SK-N-SH treated with all-trans-retinoic acid at 6 μM for 48 hours (cell line): ENCODE measurements around the gene PTPN13.

ENCODE experiments used
- ATAC-seq: fragments of 200-7000 bp; cut with Tn5 transposase; 3 replicates; pipeline ENCODE4 v1.9.1; 2020; ENCODE audit warnings: mild to moderate bottlenecking, moderate library complexity
- ARNTL ChIP-seq: fragments of 450-650 bp; formaldehyde crosslinking; IDR thresholded peaks from 2 replicates; pipeline ENCODE4 v1.5.0; 2020; ENCODE audit warnings: low read depth, mild to moderate bottlenecking, moderate library complexity, borderline replicate concordance
- CREB5 ChIP-seq: fragments of 250-450 bp; sonication (Bioruptor Pico); IDR thresholded peaks from 2 replicates; pipeline ENCODE4 v1.5.1; 2020; ENCODE audit warnings: low read depth, mild to moderate bottlenecking, moderate library complexity
- CSDC2 ChIP-seq: fragments of 250-450 bp; sonication (Bioruptor Pico); IDR thresholded peaks from 2 replicates; pipeline ENCODE4 v1.5.0; 2020; ENCODE audit warnings: mild to moderate bottlenecking, moderate library complexity
- CSRNP3 ChIP-seq: fragments of 250-450 bp; sonication (Bioruptor Pico); IDR thresholded peaks from 2 replicates; pipeline ENCODE4 v1.5.1; 2021; ENCODE audit warnings: mild to moderate bottlenecking, moderate library complexity
- ESRRG ChIP-seq: fragments of 250-450 bp; sonication (Bioruptor Pico); IDR thresholded peaks from 2 replicates; pipeline ENCODE4 v1.6.1; 2021; ENCODE audit warnings: mild to moderate bottlenecking
- GLIS3 ChIP-seq: fragments of 250-450 bp; sonication (Bioruptor Pico); IDR thresholded peaks from 2 replicates; pipeline ENCODE4 v1.5.0; 2020; ENCODE audit warnings: mild to moderate bottlenecking, moderate library complexity
- OSR1 ChIP-seq: fragments of 250-450 bp; sonication (Bioruptor Pico); IDR thresholded peaks from 2 replicates; pipeline ENCODE4 v1.8.0; 2022; ENCODE audit warnings: moderate library complexity, mild to moderate bottlenecking, inconsistent platforms
- POU6F1 ChIP-seq: fragments of 250-450 bp; sonication (Bioruptor Pico); IDR thresholded peaks from 2 replicates; pipeline ENCODE4 v1.8.0; 2021; ENCODE audit warnings: low read depth, mild to moderate bottlenecking, moderate library complexity, borderline replicate concordance
- PPARA ChIP-seq: fragments of 250-450 bp; sonication (Bioruptor Pico); IDR thresholded peaks from 2 replicates; pipeline ENCODE4 v1.5.0; 2020; ENCODE audit warnings: mild to moderate bottlenecking, borderline replicate concordance
- RARB ChIP-seq: fragments of 250-450 bp; sonication (Bioruptor Pico); IDR thresholded peaks from 2 replicates; pipeline ENCODE4 v1.8.0; 2021; ENCODE audit warnings: mild to moderate bottlenecking, moderate library complexity
- TCF4 ChIP-seq: fragments of 250-450 bp; sonication (Bioruptor Pico); IDR thresholded peaks from 2 replicates; pipeline ENCODE4 v1.8.0; 2021; ENCODE audit warnings: mild to moderate bottlenecking, moderate library complexity, borderline replicate concordance
- TOX ChIP-seq: fragments of 250-450 bp; sonication (Bioruptor Pico); IDR thresholded peaks from 2 replicates; pipeline ENCODE4 v1.8.0; 2021; ENCODE audit warnings: mild to moderate bottlenecking, moderate library complexity, borderline replicate concordance
- TSHZ2 ChIP-seq: fragments of 250-450 bp; sonication (Bioruptor Pico); IDR thresholded peaks from 2 replicates; pipeline ENCODE4 v1.5.0; 2020; ENCODE audit warnings: mild to moderate bottlenecking, moderate library complexity
- ZC3H10 ChIP-seq: fragments of 250-450 bp; sonication (Bioruptor Pico); IDR thresholded peaks from 2 replicates; pipeline ENCODE4 v1.5.1; 2021; ENCODE audit warnings: mild to moderate bottlenecking, moderate library complexity
- ZFP3 ChIP-seq: fragments of 250-450 bp; sonication (Bioruptor Pico); IDR thresholded peaks from 2 replicates; pipeline ENCODE4 v1.5.0; 2020; ENCODE audit warnings: mild to moderate bottlenecking, moderate library complexity
- ZFP30 ChIP-seq: fragments of 450-650 bp; formaldehyde crosslinking; IDR thresholded peaks from 2 replicates; pipeline ENCODE4 v1.5.0; 2022; ENCODE audit warnings: mild to moderate bottlenecking, moderate library complexity
- ZNF565 ChIP-seq: fragments of 450-650 bp; formaldehyde crosslinking; conservative IDR thresholded peaks from 2 replicates; pipeline ENCODE4 v1.5.0; 2020; ENCODE audit warnings: low read depth, mild to moderate bottlenecking, moderate library complexity
- ZNF70 ChIP-seq: fragments of 450-650 bp; formaldehyde crosslinking; IDR thresholded peaks from 2 replicates; pipeline ENCODE4 v1.5.0; 2020; ENCODE audit warnings: mild to moderate bottlenecking, moderate library complexity
- ZNF8 ChIP-seq: fragments of 450-650 bp; formaldehyde crosslinking; IDR thresholded peaks from 2 replicates; pipeline ENCODE4 v1.5.0; 2020; ENCODE audit warnings: mild to moderate bottlenecking, moderate library complexity

The PTPN13 gene

GRCh38 chr4:86721412-86721811 is 127.3 kb downstream of the PTPN13 start:
- TF ChIP-seq CREB5 (CRISPR knock-in tag) = no peak
- TF ChIP-seq TCF4 = no peak
- no peak for ATAC-seq

GRCh38 chr4:86730310-86730709 is 136.2 kb downstream of the PTPN13 start:
- ATAC-seq = no peak
- TF ChIP-seq ZFP30 (no peak), OSR1 (CRISPR knock-in tag) (no peak), ZNF70 (CRISPR knock-in tag) (no peak), ZFP3 (no peak), TOX (CRISPR knock-in tag) (no peak), POU6F1 (CRISPR knock-in tag) (no peak), RARB (CRISPR knock-in tag) (no peak), ZNF8 (CRISPR knock-in tag) (no peak), ESRRG (no peak), PPARA (no peak)
- TF ChIP-seq, all 23 proteins: peak for 0

GRCh38 chr4:86737244-86737643 is 143.1 kb downstream of the PTPN13 start:
- no peak for ATAC-seq
- no peak for TF ChIP-seq ZNF70 (CRISPR knock-in tag)
- no peak for TF ChIP-seq RARB (CRISPR knock-in tag)
- no peak for TF ChIP-seq ZC3H10 (CRISPR knock-in tag)
- no peak for TF ChIP-seq ZNF565 (CRISPR knock-in tag)
- no peak for TF ChIP-seq ZFP30
- no peak for TF ChIP-seq POU6F1 (CRISPR knock-in tag)
- TF ChIP-seq ESRRG = no peak
- TF ChIP-seq GLIS3 (CRISPR knock-in tag) = no peak
- TF ChIP-seq CSRNP3 (CRISPR knock-in tag) = no peak
- TF ChIP-seq CREB5 (CRISPR knock-in tag) = no peak
- TF ChIP-seq TSHZ2 = no peak
- no peak for TF ChIP-seq TCF4
- TF ChIP-seq TOX (CRISPR knock-in tag) = no peak
- TF ChIP-seq ZNF8 (CRISPR knock-in tag) = no peak
- no peak for TF ChIP-seq ARNTL (CRISPR knock-in tag)
- TF ChIP-seq CSDC2 (CRISPR knock-in tag) = no peak
- TF ChIP-seq, all 23 proteins: peak for 0
